GM12892 (cell line): ENCODE measurements around the gene SLC6A3.

Source experiments
- POLR2A ChIP-seq: IDR thresholded peaks from 2 replicates; pipeline ENCODE4 v1.6.1; 2011; ENCODE audit warnings: low read depth, low read length, control low read depth
- POLR2AphosphoS5 ChIP-seq: IDR thresholded peaks from 2 replicates; pipeline ENCODE4 v1.6.1; 2011; ENCODE audit warnings: low read depth, low read length, control low read depth

- TF ChIP-seq POLR2AphosphoS5 (no peak), POLR2A (no peak)
Observed at GRCh38 chr5:1493941-1494340, 48.7 kb upstream of the SLC6A3 start.
